RWPE1 (cell line): Measurements from ENCODE around the gene HLA-C.

Experiments
- CTCF ChIA-PET: fragments of 350-600 bp; sonication (Branson Sonifier 250); formaldehyde crosslinking; extraction: SDS; loops from one replicate; lab custom pipeline; 2021; lab: Yijun Ruan, JAX
- POLR2A ChIA-PET: fragments of 400-600 bp; formaldehyde crosslinking; extraction: SDS; loops from one replicate; lab custom pipeline; 2020; ENCODE audit warnings: antibody characterized with exemption; ENCODE audit not compliant: low non-redundant PET; lab: Yijun Ruan, JAX
- DNase-seq: peaks from one replicate; pipeline ENCODE4 v3.0.0; 2012; ENCODE audit warnings: low spot score
- H3K27ac ChIP-seq: fragments of 450-650 bp; 2 replicates; pipeline ENCODE4 v1.5.1; 2017
- CTCF ChIP-seq: fragments of 450-650 bp; conservative IDR thresholded peaks from 2 replicates; pipeline ENCODE4 v1.5.1; 2017; ENCODE audit warnings: low read depth, mild to moderate bottlenecking

HLA-C gene

GRCh38 chr6:31271641-31272357, at the start of gene HLA-C:
Gene HLA-C, minus strand, starts transcription at chr6:31272092. Its CDS starts 21 bp downstream, at chr6:31272071.
- POLR2A ChIA-PET, result no interaction called here
- DNase-seq, result peak; percentile 97
- CTCF ChIA-PET, result no interaction called here
- H3K27ac ChIP-seq, result peak within 1 kb of the TSS; percentile 73
- TF ChIP-seq CTCF, result no peak

DNA sequence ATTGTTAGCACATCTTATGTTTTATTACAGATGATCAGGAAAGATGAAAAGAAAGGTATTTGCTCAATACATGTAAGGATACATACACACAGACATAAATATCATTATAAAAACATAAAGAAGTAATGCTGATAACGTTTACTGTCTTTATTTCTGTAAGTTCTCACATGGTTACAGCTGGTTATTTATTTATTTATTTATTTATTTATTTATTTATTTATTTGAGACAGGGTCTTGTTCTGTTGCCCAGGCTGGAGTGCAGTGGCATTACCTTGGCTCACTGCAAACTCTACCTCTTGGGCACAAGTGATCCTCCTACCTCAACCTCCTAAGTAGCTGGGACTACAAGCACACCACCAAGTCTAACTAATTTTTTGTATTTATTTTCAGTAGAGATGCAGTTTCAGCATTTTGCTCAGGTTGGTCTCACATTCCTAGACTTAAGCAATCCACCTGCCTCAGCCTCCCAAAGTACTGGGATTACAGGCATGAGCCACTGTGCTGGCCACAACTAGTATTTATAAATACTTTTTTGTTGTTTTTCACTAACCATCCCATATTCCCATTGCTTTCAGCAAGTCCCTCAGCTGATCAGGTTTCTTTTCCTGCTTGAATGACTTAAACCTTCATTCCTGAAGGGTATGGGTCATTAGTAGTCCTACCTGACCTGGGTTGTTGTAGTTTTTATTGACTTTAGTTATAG, 49.3 kb upstream of the HLA-C start:
- CTCF ChIA-PET, result no interaction called here

DNA sequence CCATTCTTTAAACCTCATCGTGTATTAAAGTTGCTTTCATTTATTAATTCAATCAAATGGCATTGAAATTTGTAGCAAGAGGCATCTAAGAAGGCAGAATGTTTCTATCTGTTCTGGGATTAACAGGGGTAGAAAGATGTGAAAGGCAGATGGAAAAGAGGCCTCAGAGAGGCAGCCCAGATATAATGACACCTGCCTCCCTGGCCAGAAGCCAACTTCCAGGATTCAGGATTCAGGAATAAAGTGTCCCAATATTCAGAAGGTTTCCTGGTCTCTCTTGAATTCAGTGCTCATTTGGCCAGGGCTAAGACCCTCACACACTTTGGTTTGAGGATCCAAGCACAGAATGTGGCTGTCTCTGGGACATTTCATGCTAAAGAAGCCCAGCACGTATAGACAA, 45.1 kb upstream of the HLA-C start:
- no peak overlapping the region for H3K27ac ChIP-seq
- CTCF ChIA-PET, result no interaction called here
- no peak for DNase-seq
- POLR2A ChIA-PET, result no interaction called here
- TF ChIP-seq CTCF, result no peak

More for the DNA sequence above, 49.3 kb upstream of the HLA-C start:
- DNase-seq, result no peak
- POLR2A ChIA-PET, result no interaction called here
- no peak for TF ChIP-seq CTCF
- H3K27ac ChIP-seq, result no peak overlapping the region

DNA sequence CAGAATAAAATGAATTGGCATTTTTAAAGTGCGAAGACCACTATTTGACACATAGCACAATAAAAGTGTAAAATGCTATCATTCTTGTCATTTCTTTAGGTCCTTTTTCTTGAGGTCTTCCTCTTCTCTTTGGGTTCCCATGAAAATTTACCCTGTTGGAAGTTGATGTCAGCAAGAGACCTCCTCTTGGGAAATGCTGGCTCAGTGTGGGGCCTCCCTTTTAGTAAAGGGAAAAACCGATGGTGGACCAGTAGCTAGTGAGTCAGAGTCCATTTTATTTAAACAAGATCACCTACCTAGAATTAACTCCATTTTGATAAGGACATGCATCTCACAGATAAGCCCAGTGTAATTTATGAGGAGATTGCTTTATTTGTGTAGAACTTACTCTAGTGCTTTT, 37.7 kb upstream of the HLA-C start:
- ChIA-PET POLR2A (no interaction called here), CTCF (no interaction called here)
- no peak for DNase-seq
- TF ChIP-seq CTCF, result no peak
- no peak overlapping the region for H3K27ac ChIP-seq

DNA sequence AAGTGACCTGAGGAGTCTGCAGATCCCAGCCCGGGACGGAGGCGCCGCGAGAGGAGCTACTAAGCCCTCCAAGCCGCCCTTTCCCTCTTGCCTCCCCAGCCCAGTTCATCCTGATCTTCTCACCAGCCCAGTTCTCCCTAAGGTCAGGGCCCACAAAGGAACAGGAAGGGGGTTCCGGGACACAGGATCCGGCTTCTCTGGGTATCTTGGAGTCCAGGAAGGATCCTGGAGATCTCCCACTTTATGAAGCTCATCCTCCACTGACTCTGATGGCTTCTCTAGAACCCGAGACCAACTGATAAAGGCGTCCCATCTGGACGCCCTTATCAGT, 36.9 kb upstream of the HLA-C start:
- ChIA-PET CTCF (interaction anchor here (0.6 to 0.7 kb wide), 2 partner anchors 20 to 1756 kb away, joined by 3 read pairs; no protein-coding TSS in a partner anchor), POLR2A (interaction anchor here (0.8 kb wide), 1 partner anchor 42 kb away, joined by 3 read pairs; no protein-coding TSS in a partner anchor)
- no peak for TF ChIP-seq CTCF
- no peak for DNase-seq
- H3K27ac ChIP-seq, result no peak overlapping the region

DNA sequence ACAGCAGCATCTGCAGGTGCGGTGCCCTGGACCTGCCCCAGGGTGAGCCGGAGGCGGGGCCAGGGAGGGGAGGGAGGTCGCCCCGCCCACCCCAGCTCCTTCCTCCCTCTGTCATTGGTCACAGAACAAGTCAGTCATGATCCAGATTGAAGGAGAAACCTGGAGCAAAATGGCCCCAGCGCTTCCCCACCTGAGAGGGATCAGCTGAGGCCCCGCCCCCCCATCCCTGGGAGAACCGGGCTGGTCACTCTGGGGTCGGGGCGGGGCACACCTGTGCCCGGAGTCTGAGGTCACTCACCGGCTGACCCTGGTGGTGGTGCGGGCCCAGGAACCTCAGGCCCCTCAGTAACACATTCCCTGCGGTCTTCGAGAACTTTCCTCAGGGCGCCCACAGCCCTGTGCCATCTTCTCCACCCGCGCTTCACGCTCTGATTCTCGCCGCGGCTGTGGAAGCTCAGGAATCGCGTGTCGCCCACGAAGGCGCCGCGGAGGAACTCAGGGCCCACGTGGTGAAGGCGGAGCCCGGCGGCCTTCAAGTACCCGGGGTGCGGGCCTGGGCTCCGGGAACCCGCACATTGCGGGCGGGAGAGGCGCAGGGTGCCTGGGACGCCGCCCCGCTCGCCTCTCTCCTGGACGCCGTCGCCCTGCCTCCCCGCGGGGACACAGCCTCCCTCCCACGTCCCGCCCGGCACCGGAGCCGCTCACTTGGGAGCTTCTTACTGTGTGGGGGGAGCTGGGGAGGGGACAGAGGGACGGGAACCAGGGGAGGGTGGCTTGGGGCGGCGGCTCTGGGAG, 36.4 kb upstream of the HLA-C start:
- ChIA-PET CTCF (interaction anchor here (0.6 to 0.7 kb wide), 2 partner anchors 19 to 1756 kb away, joined by 3 read pairs; no protein-coding TSS in a partner anchor), POLR2A (interaction anchor here (0.8 kb wide), 1 partner anchor 42 kb away, joined by 3 read pairs; no protein-coding TSS in a partner anchor)
- DNase-seq, result peak; percentile 80
- no peak overlapping the region for H3K27ac ChIP-seq
- no peak for TF ChIP-seq CTCF
